Stimulated activated CD4-positive, alpha-beta T cell treated with anti-CD3 and anti-CD28 coated beads, Interleukin-12 subunit alpha, Interleukin-12 subunit beta, amount 100 ng/mL, for 24 hours (primary cell): ENCODE data around the gene PGAP3.

Experiments
- DNase-seq, 2 experiments: peaks; one replicate each; pipeline ENCODE4 v3.0.0-alpha.2; 2020; ENCODE audit warnings: low read depth in 2 of 2

Gene PGAP3

GRCh38 chr17:39621523-39622379, 66.1 kb downstream of the PGAP3 start:
- peak; percentile 83 to 84 for DNase-seq
